Limb (tissue), 2 donors: ENCODE results near the gene C14orf132.

ENCODE experiments used
- DNase-seq, 2 donors: peaks; one replicate each; pipeline ENCODE4 v3.0.0-alpha.2; 2016; ENCODE audit errors: extremely low spot score in 2 of 2

Gene C14orf132

GRCh38 chr14:96082420-96083300, 43.5 kb downstream of the C14orf132 start:
- no peak for DNase-seq

- no peak for DNase-seq
Measured at GRCh38 chr14:96083667-96084320, 44.6 kb downstream of the C14orf132 start.

DNA sequence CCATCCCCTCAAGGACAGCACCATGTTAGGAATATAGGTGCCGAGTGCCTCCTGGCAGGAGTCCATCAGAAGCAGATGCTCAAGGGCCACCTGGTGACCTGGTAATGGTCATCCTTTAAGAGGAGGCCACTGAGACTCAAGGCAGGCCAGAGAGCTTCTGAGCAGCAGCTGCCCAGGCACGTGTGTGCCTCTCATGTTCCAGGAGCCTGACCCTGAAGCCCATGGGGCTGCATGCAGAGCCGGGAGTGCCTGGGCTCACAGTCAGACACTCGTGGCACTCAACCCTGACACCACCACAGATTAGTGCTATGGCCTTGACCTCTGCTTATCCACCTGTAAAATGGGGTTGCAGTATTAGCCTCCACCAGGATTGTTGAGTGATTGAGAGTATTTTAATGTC, 45.6 kb downstream of the C14orf132 start:
- DNase-seq: no peak

GRCh38 chr14:96085369-96085768, 46.2 kb downstream of the C14orf132 start:
- DNase-seq: no peak

DNA sequence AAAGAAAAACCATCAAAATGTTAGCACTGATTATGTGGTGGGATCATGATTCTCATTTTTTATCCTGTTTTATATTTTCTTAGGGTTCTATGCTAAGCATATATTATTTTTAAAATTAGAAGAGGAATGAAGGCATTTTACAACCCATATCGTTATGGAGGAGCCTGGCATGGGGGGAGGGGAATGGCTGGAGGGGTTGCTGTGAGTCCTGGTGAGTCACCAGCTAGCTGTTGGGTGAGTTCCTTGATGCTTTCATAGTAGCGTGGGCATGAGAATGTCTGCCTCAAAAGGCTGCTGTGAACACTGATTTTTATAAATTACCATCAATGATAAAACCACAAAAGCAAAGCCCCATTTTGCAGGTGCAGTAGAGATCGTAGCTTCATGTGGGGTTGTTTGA, 46.9 kb downstream of the C14orf132 start:
- DNase-seq: no peak

- DNase-seq: no peak
Measured at GRCh38 chr14:96086574-96087077, 47.5 kb downstream of the C14orf132 start.

GRCh38 chr14:96088074-96088473, 48.9 kb downstream of the C14orf132 start:
- DNase-seq: no peak

DNA sequence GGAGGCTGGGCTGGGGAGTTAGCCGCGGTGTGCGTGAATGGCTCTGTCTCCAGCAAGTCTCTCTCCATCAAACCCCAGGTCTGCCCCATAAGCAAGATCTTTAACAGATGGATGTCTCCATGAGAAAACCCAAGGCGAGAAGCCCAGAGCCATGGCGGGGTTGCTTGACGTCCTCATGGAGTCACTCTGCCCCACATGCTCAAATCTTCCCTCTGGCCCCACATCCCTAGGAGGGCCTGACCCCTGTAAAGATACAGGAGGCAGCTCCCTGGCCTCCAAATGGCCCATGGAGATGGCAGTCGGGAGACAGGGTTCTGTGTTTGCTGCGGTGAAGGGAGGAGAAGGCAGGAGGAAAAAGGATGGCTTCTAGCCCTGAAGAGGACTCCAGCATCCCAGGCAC, 49.3 kb downstream of the C14orf132 start:
- DNase-seq: no peak

- no peak for DNase-seq
Measured at GRCh38 chr14:96088911-96089310, 49.7 kb downstream of the C14orf132 start.

GRCh38 chr14:96089401-96089800, 50.2 kb downstream of the C14orf132 start:
- no peak for DNase-seq

GRCh38 chr14:96090441-96091148, 51.4 kb downstream of the C14orf132 start:
- DNase-seq: peak; percentile 31 to 85

DNA sequence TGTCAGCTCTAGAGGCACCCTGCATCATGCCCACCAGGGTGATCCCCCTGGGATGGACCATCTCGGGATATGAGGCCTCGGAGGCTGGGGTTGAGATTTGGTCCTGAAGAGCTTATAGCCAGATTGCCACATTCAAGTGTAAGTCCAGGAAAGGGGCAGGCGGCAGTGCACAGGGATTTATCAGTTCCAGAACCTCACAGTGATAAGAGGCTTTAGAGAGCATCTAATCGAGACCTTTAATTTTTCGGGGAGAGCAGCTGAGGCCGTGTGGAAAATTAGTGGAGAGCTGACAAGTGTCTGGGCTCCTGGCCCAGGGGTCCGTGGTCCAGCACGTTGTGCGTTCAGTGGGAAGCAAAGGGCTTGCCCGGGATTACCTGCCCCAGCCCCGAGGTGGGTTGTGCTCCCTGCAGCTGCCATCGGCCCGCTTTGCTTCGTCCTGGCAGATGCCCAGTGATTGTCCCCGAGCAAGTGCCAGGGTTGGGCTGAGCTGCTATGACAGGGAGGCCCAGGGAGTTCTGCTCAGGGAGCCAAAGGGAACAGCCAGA, 52.1 kb downstream of the C14orf132 start:
- DNase-seq: peak in 1 of 2 donors; percentile 36

- DNase-seq: no peak
Measured at GRCh38 chr14:96091941-96092411, 52.8 kb downstream of the C14orf132 start.

DNA sequence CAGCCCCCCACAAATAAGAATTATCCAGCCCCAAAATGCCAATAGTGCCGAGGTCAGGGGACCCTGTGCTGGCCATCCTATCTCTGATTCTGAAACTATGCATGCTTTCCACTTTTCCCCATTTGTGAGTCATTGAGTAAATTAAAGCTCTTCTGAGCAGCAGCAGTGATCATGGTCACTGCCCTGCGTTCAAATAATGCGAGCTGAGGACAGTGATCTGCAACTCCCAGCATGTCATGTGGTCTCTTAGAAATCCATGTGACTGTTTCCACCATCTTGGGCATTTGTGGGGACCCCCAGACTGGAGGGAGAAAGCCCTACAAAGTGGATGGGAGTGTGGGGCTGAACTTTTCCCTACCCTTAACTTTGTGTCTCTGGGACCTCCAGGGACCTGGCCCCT, 53.8 kb downstream of the C14orf132 start:
- no peak for DNase-seq

DNA sequence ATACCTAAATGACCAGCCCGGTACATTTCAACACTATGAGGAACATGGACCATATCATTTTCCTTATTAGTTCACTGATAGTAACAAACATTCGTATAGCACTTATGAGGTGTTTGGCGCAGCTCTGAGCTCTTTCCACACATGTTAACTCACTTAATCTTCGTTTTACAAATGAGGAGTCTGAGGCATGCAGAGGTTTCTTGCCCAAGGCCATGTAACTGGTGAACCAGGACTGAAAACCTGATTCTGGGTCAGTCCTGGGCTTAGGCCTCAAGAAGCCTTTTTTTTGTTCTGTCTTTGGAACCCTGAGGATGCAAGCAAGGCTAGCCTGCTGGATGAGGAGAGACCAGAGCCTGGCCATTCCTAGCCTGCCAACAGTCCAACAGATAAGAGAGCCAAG, 55.0 kb downstream of the C14orf132 start:
- no peak for DNase-seq

GRCh38 chr14:96094656-96095055, 55.5 kb downstream of the C14orf132 start:
- no peak for DNase-seq

DNA sequence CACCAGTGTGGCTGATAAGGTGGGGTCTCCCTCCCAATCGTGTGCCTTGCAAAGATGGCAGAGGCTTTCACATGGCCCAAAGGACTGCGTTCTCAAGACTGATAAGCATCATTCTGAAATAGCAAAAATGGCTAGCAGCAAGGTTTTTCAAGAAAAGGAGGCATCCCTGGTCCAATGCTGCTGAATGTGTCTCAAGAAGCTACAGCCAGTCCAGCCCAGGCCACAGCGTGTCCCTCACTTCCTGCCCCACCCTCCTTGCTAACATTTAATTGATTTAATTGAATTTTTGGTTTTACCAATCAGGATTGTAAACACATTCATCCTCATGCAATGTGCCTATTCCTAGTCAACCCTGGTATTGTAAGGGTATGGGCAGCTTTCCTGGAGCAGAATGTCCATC, 55.9 kb downstream of the C14orf132 start:
- DNase-seq: no peak

- peak in 1 of 2 donors; percentile 46 for DNase-seq
Measured at GRCh38 chr14:96095581-96096476, 56.7 kb downstream of the C14orf132 start.

DNA sequence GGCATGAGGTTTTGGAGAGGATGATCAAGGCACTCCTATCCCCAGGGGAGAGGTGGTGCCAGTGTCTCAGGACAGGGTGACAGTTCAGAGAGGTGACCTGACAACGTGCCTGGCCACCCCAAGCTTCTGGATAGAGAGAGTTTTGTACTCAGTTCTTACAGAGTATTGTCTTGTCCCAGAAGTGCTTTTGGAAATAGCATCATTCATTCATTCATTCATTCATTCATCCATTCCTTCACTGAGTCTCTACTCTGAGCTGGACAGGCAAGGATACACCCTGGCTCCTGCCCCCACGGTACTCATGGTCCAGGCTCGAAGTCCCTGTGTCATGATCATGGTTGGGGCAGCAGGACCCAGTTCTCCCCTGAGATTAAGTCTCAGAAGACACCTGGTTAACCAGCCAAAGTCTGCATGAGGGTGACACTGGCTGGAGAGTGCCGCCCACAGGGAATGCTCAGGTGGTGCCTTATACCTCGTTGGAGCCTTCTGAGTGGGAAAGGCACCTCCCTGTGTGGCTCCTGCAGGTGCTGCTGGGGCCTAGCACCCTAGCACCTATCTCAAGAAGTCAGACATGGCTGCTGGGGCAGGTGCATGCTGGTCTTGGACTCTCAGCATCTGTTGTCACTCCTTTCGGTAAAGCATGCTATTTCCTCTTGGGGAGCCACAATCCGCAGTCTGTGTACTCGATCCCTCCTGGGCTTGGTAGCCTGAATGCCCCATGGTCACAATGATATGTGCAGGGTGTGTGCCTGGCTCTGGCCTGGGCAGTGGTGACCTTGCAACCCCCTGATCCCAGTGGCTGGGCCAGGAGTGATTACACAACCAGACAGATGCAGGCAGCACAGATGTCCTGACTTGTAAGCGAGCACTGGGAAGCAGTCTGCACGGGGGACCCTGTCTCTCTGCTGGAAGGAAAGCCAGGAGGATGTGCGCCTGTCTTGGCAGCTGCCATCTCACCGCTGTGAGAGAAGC, 57.8 kb downstream of the C14orf132 start:
- DNase-seq: peak in 1 of 2 donors; percentile 27
